Ovary (tissue), 10 donors: ENCODE measurements around the gene TIMM50. TPM values are rescaled to one million over a fixed set of nuclear protein-coding genes. Genes with fewer than 3 reads are reported as not detected.
A peak's percentile ranks its signal among the peaks of the same experiment; 100 is the strongest.

Experiments used
- DNase-seq, 5 donors: peaks; one replicate each; pipeline ENCODE4 v3.0.0-alpha.2; 2019 to 2020
- H3K27ac ChIP-seq, 2 donors: fragments of 200-600 bp; one replicate each; pipeline versions ENCODE4 v1.5.1 to v1.8.0; 2019 to 2022
- H3K27me3 ChIP-seq: fragments of 200-600 bp; one replicate; pipeline ENCODE4 v1.8.0; 2022
- H3K36me3 ChIP-seq: fragments of 200-600 bp; sonication (generic); one replicate; pipeline ENCODE4 v1.5.1; 2019
- H3K4me1 ChIP-seq: one replicate; pipeline ENCODE4 v1.8.1; 2013; ENCODE audit warnings: mild to moderate bottlenecking, moderate library complexity; ENCODE audit not compliant: insufficient read depth
- H3K4me3 ChIP-seq: fragments of 200-600 bp; sonication (generic); one replicate; pipeline ENCODE4 v1.5.1; 2017
- H3K9me3 ChIP-seq, 2 donors: fragments of 200-600 bp in 1 of 2; sonication (generic) in 1 of 2; one replicate each; pipeline versions ENCODE4 v1.5.1 to v1.8.1; 2013 to 2019; ENCODE audit warnings: mild to moderate bottlenecking in 1 of 2, moderate library complexity in 1 of 2
- EP300 ChIP-seq: sonication (generic); formaldehyde crosslinking; IDR thresholded peaks from one replicate; pipeline ENCODE4 v1.6.1; 2017; ENCODE audit warnings: antibody characterized with exemption
- POLR2A ChIP-seq: fragments of 450-650 bp; IDR thresholded peaks from one replicate; pipeline ENCODE4 v1.6.1; 2017; ENCODE audit warnings: antibody characterized with exemption, mild to moderate bottlenecking, moderate library complexity
- WGBS, 3 donors: extraction: QIAGEN DNeasy Blood & Tissue Kit in 1 of 3; methylation state at CpG; one replicate each; pipeline versions ENCODE4 v1.1.5 to v1.1.7; 2013 to 2017; 5-methylcytosine and 5-hydroxymethylcytosine counted together
- intact Hi-C, 4 donors: fragments of 100-400 bp; cut with DNase I; formaldehyde crosslinking; loops; one replicate each; pipeline versions ENCODE4 v1.11.0 to v1.15.1; 2022 to 2023
- long read RNA-seq, 3 donors: library from polyadenylated mRNA in 2 of 3; unstranded in 2 of 3; transcript quantifications; one replicate each; pipeline ENCODE4 v2.0.0 and lab custom pipeline, GENCODE V29; 2021 to 2026
- polyA plus RNA-seq, 2 donors: library from polyadenylated mRNA; stranded (reverse); fragments of 200-250 nt in 1 of 2; fragments of 350-450 nt in 1 of 2; fragmentation: Illumina TruSeq in 1 of 2; extraction: RNeasy Lipid Tissue Mini Kit (QIAGEN cat#74804) in 1 of 2; gene quantifications; one replicate each; pipeline ENCODE4 v1.2.3, GENCODE V29; 2013 to 2014
- total RNA-seq, 7 donors: library from RNA; depleted of rRNA in 2 of 7; stranded (reverse); fragments of >200 nt in 2 of 7; fragmentation: NEBNext Ultra II Directional in 3 of 7; extraction: Animal tissue kit (Norgen Biotek cat#: 25700) in 3 of 7; gene quantifications; one replicate each; pipeline versions ENCODE4 v1.1.0 to v1.2.4, GENCODE V29; 2016 to 2023
- TF ChIP-seq, protein P1 (sequence below), 3 donors: fragments of 450-650 bp in 2 of 3; fragments of 200-600 bp in 1 of 3; IDR thresholded peaks; one replicate each; pipeline versions ENCODE4 v1.5.1 to v1.8.0; 2016 to 2022; ENCODE audit warnings: antibody characterized with exemption in 3 of 3, mild to moderate bottlenecking in 1 of 3
- donor health status: DM: no; HTN: no; CAD: no; lungs with moderate emphysema.
- donor health status: DM: no; HTN: no; CAD: no.
- donor health status: Bipolar disorder and iron deficiency.
- donor health status: DM: yes; HTN: yes; CAD: no.
- donor health status: DM: no; HTN: no; CAD: no.
- donor health status: DM: yes; HTN: yes; CAD: no.

Gene TIMM50
- 10 to 100 TPM; 31.5 to 59.9 (median 51.4) TPM for total RNA-seq
- 10 to 100 TPM; 41.2 to 48.3 TPM for polyA plus RNA-seq
- long read RNA-seq, donor 1, transcript TIMM50-201 (11 exons, 1,612 nt), result major isoform, 162 of 182 reads
- long read RNA-seq, donor 1, partial matches to known transcripts, result 2 of 182 reads
- long read RNA-seq, donor 1, other reads (novel, unspliced or antisense), result 17 of 182 reads
- long read RNA-seq, donor 2, transcript TIMM50-205 (1 exons, 2,274 nt), result minor isoform, 17 of 67 reads
- long read RNA-seq, donor 2, transcript TIMM50-201 (11 exons, 1,612 nt), result major isoform, 45 of 67 reads
- long read RNA-seq, donor 2, partial matches to known transcripts, result 0 of 67 reads
- long read RNA-seq, donor 2, other reads (novel, unspliced or antisense), result 0 of 67 reads
- long read RNA-seq, donor 3, transcript TIMM50-201 (11 exons, 1,612 nt), result major isoform, 42 of 61 reads
- long read RNA-seq, donor 3, partial matches to known transcripts, result 2 of 61 reads
- long read RNA-seq, donor 3, other reads (novel, unspliced or antisense), result 12 of 61 reads

DNA sequence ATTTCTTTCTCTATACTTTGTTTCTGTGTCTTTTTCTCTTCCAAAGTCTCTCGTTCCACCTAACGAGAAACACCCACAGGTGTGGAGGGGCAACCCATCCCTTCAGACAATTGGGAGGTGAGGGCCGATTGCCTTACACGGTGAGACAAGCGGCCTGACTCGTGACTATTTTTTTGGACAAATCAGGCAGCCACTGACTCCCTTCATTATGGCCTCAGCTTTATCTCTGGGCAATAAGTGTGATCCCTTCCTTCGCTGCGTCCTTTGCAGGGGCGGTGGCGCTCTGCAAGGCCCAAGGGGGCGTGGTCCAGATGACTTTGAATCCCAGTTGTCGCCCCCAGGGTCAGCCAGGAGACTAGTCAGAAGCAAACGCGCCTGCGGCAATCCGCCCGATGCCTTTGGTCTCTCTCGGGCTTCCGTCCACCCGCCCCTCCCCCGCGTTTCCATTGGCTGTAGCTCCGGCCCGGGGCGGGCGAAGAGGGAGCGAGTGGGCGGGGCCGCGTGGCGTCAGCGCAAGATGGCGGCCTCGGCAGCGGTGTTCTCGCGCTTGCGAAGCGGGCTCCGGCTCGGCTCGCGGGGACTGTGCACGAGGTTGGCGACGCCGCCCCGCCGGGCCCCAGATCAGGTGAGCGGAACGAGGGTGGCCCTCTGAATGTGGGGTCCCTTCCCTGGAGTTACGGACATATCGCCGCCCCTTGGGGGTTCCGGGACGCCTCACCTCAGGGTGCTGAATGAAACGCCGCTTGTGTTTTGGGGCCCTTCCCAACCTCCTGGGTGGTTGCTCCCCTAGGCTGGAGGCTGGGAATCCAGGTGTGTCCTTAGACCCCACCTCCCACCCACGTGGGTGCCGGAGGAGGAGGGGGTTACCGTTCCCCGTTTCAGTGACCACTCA lies at the start of gene TIMM50:
Gene TIMM50, plus strand, starts transcription at position 502 of the 892 bp plus-strand sequence. Its CDS starts 16 bp downstream, at position 518.
- intact Hi-C loops, result no loop called here
- no peak for TF ChIP-seq EP300
- TF ChIP-seq POLR2A, result peak; percentile 77
- no peaks in the 10 kb centered on the region for H3K27me3 ChIP-seq
- peak within 1 kb of the TSS in 1 of 2 donors; percentile 77 for H3K27ac ChIP-seq
- peaks cover 7% of the 10 kb centered on the region for H3K4me1 ChIP-seq
- peak within 1 kb of the TSS; percentile 90 for H3K4me3 ChIP-seq
- no peaks in the 10 kb centered on the region for H3K36me3 ChIP-seq
- H3K9me3 ChIP-seq, result no peaks in the 10 kb centered on the region
- WGBS, 3 donors, result 0 to 2% (median 0%) methylated on average over 34 to 62 of the region's 62 CpGs
- peak; percentile 95 to 98 (median 97) for DNase-seq

DNA sequence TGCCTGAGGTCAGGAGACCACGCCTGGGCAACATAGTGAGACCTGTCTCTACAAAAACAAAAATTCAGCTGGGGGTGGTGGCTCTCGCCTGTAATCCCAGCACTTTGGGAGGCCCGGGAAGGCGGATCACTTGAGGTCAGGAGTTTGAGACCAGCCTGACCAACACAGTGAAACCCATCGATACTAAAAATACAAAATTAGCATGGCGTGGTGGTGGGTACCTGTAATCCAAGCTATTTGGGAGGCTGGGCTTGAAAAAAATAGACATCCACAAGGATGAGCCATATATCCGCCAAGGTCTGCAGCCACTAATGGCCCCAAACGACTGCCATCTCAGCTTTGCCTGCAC lies 48.0 kb upstream of the TIMM50 start:
- no peak overlapping the region for H3K27ac ChIP-seq
- no peaks in the 10 kb centered on the region for H3K36me3 ChIP-seq
- WGBS, 3 donors, result 92 to 97% (median 94%) methylated on average over 8 of the region's 8 CpGs
- no peaks in the 10 kb centered on the region for H3K9me3 ChIP-seq
- H3K4me1 ChIP-seq, result peaks cover 17% of the 10 kb centered on the region
- no peak for TF ChIP-seq EP300
- no peak for TF ChIP-seq POLR2A
- TF ChIP-seq, protein P1, sequence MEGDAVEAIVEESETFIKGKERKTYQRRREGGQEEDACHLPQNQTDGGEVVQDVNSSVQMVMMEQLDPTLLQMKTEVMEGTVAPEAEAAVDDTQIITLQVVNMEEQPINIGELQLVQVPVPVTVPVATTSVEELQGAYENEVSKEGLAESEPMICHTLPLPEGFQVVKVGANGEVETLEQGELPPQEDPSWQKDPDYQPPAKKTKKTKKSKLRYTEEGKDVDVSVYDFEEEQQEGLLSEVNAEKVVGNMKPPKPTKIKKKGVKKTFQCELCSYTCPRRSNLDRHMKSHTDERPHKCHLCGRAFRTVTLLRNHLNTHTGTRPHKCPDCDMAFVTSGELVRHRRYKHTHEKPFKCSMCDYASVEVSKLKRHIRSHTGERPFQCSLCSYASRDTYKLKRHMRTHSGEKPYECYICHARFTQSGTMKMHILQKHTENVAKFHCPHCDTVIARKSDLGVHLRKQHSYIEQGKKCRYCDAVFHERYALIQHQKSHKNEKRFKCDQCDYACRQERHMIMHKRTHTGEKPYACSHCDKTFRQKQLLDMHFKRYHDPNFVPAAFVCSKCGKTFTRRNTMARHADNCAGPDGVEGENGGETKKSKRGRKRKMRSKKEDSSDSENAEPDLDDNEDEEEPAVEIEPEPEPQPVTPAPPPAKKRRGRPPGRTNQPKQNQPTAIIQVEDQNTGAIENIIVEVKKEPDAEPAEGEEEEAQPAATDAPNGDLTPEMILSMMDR (IDR thresholded peaks at IDR 0.05), result no peak
- intact Hi-C loops, result no loop called here
- no peak overlapping the region for H3K4me3 ChIP-seq
- DNase-seq, result no peak
- H3K27me3 ChIP-seq, result no peaks in the 10 kb centered on the region

DNA sequence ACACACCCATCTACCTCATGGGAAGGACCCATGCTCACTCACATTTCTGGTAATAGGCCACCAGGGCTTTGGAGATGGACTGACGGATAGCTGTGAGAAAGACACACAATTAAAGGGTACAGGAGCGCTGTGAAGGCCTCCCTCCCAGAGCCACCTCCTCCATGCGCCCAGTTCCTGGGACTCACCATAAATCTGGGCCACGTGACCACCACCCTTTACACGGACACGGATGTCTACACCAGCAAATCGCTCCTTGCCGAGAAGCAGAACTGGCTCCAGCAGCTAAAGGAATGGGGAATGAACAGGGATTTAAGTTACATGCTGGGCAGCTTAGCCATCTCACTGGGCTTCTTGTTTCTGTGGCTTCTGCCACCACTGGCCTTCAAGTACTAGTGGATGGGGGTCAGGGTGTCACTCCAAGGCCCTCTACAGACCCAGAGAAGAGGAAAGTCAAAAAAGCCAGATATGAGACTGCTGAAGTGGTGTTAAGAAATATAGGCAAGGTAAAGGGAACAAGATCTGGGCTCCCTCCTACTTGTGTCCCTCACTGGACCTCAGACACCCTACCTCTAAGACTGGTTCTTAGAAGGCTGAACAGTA lies 47.1 kb upstream of the TIMM50 start:
- no peaks in the 10 kb centered on the region for H3K27me3 ChIP-seq
- peaks cover 11% of the 10 kb centered on the region for H3K4me1 ChIP-seq
- no peak for TF ChIP-seq POLR2A
- no peak for TF ChIP-seq EP300
- TF ChIP-seq, protein P1 (IDR thresholded peaks at IDR 0.05), result no peak
- intact Hi-C loops, result no loop called here
- DNase-seq, result no peak
- no peaks in the 10 kb centered on the region for H3K9me3 ChIP-seq
- whole genome bisulfite sequencing, 3 donors, result 89 to 92% (median 90%) methylated on average over 8 of the region's 8 CpGs
- H3K36me3 ChIP-seq, result no peaks in the 10 kb centered on the region
- no peak overlapping the region for H3K4me3 ChIP-seq
- H3K27ac ChIP-seq, result no peak overlapping the region

DNA sequence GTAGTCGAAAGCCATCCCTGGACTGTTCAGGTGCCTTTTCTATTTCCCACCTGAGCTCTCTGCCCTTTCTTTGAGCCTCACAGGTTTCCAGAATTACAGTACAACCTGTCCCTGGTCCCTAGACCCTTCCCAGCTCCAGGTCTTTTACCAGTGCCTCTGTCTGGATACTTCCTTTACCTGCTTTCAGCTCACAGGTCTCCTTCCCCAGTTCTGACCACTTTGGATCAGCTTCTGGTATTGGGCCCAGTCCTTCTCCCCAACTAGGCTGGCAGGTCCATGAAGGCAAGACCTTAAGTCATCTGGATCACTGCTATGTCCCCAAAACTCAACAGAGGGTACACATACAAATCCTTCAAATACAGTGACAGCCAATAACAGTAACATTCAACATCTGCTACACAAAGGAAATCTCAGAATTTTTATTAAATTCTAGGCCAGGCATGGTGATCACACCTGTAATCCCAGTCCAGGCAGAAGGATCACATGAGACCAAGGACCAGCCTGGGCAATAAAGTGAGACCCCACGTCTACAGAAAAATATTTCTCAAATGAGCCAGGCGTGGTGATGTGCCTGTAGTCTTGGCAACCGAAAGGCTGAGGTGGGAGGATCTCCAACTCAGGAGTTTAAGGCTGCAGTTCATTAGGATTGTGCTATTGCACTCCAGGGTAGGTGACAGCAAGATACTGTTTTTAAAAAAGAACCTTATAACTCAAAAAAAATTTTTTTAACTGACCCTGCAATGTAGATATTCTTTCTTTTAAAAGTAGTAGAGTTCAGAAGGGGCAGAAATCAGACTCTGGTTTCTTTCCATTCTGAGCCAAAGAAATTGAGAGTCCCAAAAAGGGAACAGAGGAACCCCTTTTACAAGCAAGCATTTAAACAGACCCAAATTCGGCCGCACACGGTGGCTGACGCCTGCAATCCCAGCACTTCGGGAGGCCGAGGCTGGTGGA lies 46.2 kb upstream of the TIMM50 start:
- Histone ChIP-seq H3K4me3 (peak overlapping the region; percentile 90), H3K4me1 (peaks cover 9% of the 10 kb centered on the region), H3K27ac (no peak overlapping the region), H3K36me3 (no peaks in the 10 kb centered on the region), H3K27me3 (no peaks in the 10 kb centered on the region), H3K9me3 (no peaks in the 10 kb centered on the region)
- TF ChIP-seq POLR2A, result no peak
- TF ChIP-seq EP300, result no peak
- TF ChIP-seq, protein P1 (IDR thresholded peaks at IDR 0.05), result no peak
- DNase-seq, result no peak
- WGBS, 3 donors, result 39 to 46% (median 40%) methylated on average over 10 of the region's 10 CpGs
- intact Hi-C loops, result no loop called here
